GM12872 (cell line): Measurements from ENCODE around the gene CAMLG.

Experiments
- TF ChIP-seq, protein P1 (sequence below): IDR thresholded peaks from 3 replicates; pipeline ENCODE4 v1.5.1; 2011; ENCODE audit warnings: low read depth, mild to moderate bottlenecking, low read length, moderate library complexity; ENCODE audit not compliant: insufficient read depth

CAMLG gene

DNA sequence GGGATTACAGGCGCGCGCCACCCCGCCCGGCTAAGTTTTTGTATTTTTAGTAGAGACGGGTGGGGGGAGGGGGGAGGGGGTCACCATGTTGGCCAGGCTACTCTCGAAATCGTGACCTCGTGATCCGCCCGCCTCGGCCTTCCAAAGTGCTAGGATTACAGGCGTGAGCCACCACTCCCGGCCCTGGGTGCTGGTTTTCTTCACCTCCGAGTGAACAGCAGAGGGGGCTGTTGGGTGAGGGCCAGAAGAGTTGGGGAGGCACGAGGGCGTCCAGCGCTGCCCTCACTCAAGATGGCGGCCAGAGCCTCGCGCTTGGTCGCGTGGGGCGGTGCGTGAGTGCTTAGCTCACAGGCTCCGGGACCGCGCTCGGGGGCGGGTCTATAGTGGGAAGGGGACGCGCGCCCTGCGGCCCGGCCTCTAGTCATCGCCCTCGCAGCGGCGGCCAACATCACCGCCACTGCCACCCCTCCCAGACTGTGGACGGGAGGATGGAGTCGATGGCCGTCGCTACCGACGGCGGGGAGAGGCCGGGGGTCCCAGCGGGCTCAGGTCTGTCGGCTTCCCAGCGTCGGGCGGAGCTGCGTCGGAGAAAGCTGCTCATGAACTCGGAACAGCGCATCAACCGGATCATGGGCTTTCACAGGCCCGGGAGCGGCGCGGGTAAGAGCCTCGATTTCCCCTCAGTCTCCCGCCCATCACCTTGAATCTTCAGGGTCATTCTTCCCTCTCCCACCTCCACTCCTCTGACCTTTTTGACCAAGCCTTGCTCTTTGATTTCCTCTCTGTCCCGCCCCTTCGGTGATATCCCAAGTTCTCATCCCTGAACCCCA, at the start of gene CAMLG:
TSS of gene CAMLG (plus strand) at position 416 of the 830 bp plus-strand sequence. CDS start at position 489, 73 bp downstream.
- TF ChIP-seq, protein P1, sequence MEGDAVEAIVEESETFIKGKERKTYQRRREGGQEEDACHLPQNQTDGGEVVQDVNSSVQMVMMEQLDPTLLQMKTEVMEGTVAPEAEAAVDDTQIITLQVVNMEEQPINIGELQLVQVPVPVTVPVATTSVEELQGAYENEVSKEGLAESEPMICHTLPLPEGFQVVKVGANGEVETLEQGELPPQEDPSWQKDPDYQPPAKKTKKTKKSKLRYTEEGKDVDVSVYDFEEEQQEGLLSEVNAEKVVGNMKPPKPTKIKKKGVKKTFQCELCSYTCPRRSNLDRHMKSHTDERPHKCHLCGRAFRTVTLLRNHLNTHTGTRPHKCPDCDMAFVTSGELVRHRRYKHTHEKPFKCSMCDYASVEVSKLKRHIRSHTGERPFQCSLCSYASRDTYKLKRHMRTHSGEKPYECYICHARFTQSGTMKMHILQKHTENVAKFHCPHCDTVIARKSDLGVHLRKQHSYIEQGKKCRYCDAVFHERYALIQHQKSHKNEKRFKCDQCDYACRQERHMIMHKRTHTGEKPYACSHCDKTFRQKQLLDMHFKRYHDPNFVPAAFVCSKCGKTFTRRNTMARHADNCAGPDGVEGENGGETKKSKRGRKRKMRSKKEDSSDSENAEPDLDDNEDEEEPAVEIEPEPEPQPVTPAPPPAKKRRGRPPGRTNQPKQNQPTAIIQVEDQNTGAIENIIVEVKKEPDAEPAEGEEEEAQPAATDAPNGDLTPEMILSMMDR: peak; percentile 79

DNA sequence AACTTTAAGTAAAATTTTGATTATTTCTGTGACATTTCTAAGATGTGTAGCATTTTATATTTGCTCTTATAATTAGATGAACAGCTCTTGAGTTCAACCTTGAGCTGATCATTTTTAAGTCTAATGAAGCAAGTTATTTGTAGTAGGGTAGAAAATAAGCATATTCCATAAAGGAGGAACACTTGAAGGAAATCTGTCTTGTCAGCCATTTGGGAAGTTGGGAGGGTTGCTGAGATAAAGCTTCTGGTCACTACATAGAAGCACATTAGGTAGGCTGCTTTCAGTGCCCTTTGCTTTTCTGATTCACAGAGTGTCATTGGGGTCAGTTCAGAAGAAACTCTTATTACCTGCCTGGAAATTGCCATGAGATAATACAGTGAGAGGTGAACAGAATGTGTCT, 45.6 kb upstream of the CAMLG start:
- TF ChIP-seq, protein P1: no peak

DNA sequence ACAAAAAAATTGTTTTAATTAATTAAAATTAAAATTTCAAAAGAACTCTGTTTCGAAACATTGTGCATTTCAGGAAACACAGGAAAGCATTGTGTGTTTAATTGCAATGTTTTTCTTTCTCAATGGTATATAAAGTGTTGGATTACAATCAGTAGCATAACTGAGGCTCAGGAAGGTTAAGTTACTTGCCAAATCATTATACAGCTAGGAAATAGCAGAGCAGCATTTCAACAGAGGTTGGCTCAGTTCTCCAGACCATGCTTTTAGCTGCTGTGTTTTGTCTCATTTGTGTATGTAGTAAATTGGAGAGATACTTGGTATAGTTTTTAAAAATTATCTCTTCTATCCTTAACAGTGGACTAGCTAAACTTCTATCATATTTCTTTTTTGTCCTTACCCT, 30.0 kb upstream of the CAMLG start:
- TF ChIP-seq, protein P1: no peak

DNA sequence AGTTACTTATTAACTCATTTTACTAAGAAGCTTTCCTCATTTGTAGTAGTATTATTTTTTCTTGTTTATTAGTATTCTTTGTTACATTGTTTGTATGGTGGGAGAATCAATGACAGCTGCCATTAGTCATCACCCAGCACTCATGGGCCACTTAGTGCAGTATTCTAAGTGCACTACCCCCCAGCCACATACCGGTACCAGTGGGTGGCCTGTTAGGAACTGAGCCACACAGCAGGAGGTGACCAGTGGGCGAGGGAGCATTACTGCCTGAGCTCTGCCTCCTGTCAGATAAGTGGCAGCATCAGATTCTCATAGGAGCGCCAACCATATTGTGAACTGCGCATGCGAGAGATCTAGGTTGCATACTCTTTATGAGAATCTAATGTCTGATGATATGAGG, 24.2 kb upstream of the CAMLG start:
- TF ChIP-seq, protein P1: no peak

DNA sequence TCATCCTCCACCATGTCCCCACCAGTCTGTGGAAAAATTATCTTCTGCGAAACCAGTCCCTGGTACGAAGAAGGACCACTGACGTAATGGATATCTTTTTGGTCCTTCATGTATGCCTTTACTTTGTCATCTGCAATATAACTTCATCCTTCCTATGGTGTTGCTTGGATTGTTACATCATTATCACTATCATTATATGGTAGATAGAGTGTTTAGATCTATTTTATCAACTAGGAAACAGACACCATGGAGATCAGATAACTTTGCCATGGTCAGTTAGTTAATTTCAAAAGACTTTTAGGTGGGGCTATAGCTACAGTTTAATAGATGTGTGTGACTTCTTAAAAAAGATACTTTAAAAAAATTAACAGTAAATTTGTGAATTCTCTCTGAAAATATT, 23.8 kb upstream of the CAMLG start:
- TF ChIP-seq, protein P1: no peak

DNA sequence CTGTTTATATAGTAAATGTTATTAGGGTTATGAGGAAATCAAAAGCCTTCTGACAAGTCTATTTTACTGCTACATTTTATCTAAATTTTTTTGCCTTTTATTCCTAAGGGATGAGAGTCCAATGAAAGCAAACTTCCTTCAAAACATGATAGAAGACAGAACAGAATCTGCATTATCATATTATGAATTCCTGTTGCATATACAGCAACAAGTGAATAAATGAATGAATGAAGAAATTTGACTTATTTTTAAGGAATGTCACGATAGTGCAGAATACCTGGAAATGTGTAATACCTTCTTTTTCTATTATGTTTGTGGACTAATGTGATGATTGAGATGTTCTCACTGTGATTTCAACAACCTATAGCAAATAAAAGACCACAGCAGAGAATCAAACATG, 13.5 kb upstream of the CAMLG start:
- TF ChIP-seq, protein P1: no peak

DNA sequence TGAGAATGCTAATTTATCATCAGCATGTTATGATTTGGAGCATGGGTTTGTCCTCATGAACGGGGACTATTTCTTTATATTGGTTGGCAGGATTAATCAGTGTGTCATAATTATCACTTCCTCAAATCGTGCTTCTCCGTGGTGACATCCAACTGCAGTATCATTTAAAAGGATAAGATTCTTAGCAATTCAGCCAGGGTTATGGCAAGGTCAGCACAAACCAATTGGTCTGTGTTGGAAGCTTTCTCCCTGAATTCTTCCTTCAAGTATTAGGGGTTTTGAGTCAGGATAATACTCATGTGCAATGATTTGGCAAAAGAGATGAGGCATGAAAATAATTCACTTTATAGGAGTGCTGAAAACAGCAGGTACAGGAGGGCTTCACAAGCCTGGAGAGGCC, 5.5 kb upstream of the CAMLG start:
- TF ChIP-seq, protein P1: no peak
